Subcutaneous abdominal adipose tissue (tissue), 5 donors: Measurements from ENCODE around the gene OPCML.

ENCODE experiments used
- H3K27ac ChIP-seq: one replicate; pipeline ENCODE4 v1.7.0; 2013; ENCODE audit warnings: low read depth, mild to moderate bottlenecking, inconsistent platforms, low read length, moderate library complexity
- H3K27me3 ChIP-seq, 5 donors: one replicate each; pipeline ENCODE4 v1.7.0; 2013; ENCODE audit warnings: low read length in 5 of 5, inconsistent platforms in 1 of 5; ENCODE audit not compliant: control insufficient read depth in 5 of 5, insufficient read depth in 4 of 5
- H3K36me3 ChIP-seq, 5 donors: one replicate each; pipeline ENCODE4 v1.7.0; 2013; ENCODE audit warnings: low read length in 5 of 5; ENCODE audit not compliant: control insufficient read depth in 5 of 5, insufficient read depth in 5 of 5
- H3K4me1 ChIP-seq, 5 donors: one replicate each; pipeline ENCODE4 v1.7.0; 2013; ENCODE audit warnings: low read length in 5 of 5, mild to moderate bottlenecking in 3 of 5, moderate library complexity in 1 of 5; ENCODE audit not compliant: control insufficient read depth in 5 of 5, insufficient read depth in 5 of 5
- H3K4me3 ChIP-seq, 5 donors: one replicate each; pipeline ENCODE4 v1.7.0; 2013; ENCODE audit warnings: low read length in 5 of 5, low read depth in 1 of 5
- H3K9ac ChIP-seq, 5 donors: one replicate each; pipeline ENCODE4 v1.7.0; 2013; ENCODE audit warnings: low read length in 5 of 5, mild to moderate bottlenecking in 4 of 5, moderate library complexity in 3 of 5
- H3K9me3 ChIP-seq, 5 donors: one replicate each; pipeline ENCODE4 v1.7.0; 2013; ENCODE audit warnings: low read length in 5 of 5; ENCODE audit not compliant: control insufficient read depth in 5 of 5
- donor health status: healthy.
- donor health status: healthy.
- donor health status: healthy.
- donor health status: healthy.
- donor health status: healthy.

The OPCML gene

GRCh38 chr11:132866783-132867545 lies 665.3 kb downstream of the OPCML start:
- Histone ChIP-seq H3K4me3 (no peak overlapping the region), H3K9ac (no peak overlapping the region), H3K36me3 (no peaks in the 10 kb centered on the region), H3K27me3 (no peaks in the 10 kb centered on the region), H3K4me1 (no peaks in the 10 kb centered on the region), H3K27ac (no peak overlapping the region), H3K9me3 (no peaks in the 10 kb centered on the region)

GRCh38 chr11:132865623-132866022 lies 666.7 kb downstream of the OPCML start:
- Histone ChIP-seq H3K4me3 (no peak overlapping the region), H3K4me1 (no peaks in the 10 kb centered on the region), H3K27ac (no peak overlapping the region), H3K27me3 (no peaks in the 10 kb centered on the region), H3K9ac (no peak overlapping the region), H3K9me3 (no peaks in the 10 kb centered on the region), H3K36me3 (no peaks in the 10 kb centered on the region)

GRCh38 chr11:132864811-132865576 lies 667.3 kb downstream of the OPCML start:
- H3K27ac ChIP-seq = no peak overlapping the region
- H3K9ac ChIP-seq = no peak overlapping the region
- no peaks in the 10 kb centered on the region for H3K9me3 ChIP-seq
- H3K4me1 ChIP-seq = no peaks in the 10 kb centered on the region
- H3K27me3 ChIP-seq = no peaks in the 10 kb centered on the region
- no peaks in the 10 kb centered on the region for H3K36me3 ChIP-seq
- no peak overlapping the region for H3K4me3 ChIP-seq

- Histone ChIP-seq H3K27me3 (peaks cover 0 to 3% (median 0%) of the 10 kb centered on the region in 5 donors), H3K27ac (no peak overlapping the region), H3K9ac (no peak overlapping the region), H3K4me3 (no peak overlapping the region), H3K36me3 (no peaks in the 10 kb centered on the region), H3K9me3 (no peaks in the 10 kb centered on the region), H3K4me1 (no peaks in the 10 kb centered on the region)
Measured at GRCh38 chr11:132862933-132863332, 669.4 kb downstream of the OPCML start.

- Histone ChIP-seq H3K4me3 (no peak overlapping the region), H3K36me3 (no peaks in the 10 kb centered on the region), H3K9ac (no peak overlapping the region), H3K9me3 (no peaks in the 10 kb centered on the region), H3K27me3 (peaks cover 0 to 3% (median 0%) of the 10 kb centered on the region in 5 donors), H3K27ac (no peak overlapping the region), H3K4me1 (no peaks in the 10 kb centered on the region)
Measured at GRCh38 chr11:132862137-132862536, 670.2 kb downstream of the OPCML start.

- Histone ChIP-seq H3K36me3 (no peaks in the 10 kb centered on the region), H3K27ac (no peak overlapping the region), H3K9me3 (peaks cover 2 to 7% (median 5%) of the 10 kb centered on the region in 5 donors), H3K9ac (no peak overlapping the region), H3K27me3 (peaks cover 0 to 3% (median 0%) of the 10 kb centered on the region in 5 donors), H3K4me3 (no peak overlapping the region), H3K4me1 (no peaks in the 10 kb centered on the region)
Measured at GRCh38 chr11:132859306-132859705, 673.0 kb downstream of the OPCML start.

- no peak overlapping the region for H3K27ac ChIP-seq
- no peak overlapping the region for H3K4me3 ChIP-seq
- H3K27me3 ChIP-seq = peaks cover 0 to 3% (median 0%) of the 10 kb centered on the region in 5 donors
- no peak overlapping the region for H3K9ac ChIP-seq
- H3K9me3 ChIP-seq = peaks cover 2 to 7% (median 5%) of the 10 kb centered on the region in 5 donors
- no peaks in the 10 kb centered on the region for H3K36me3 ChIP-seq
- H3K4me1 ChIP-seq = no peaks in the 10 kb centered on the region
Measured at GRCh38 chr11:132858223-132858622, 674.1 kb downstream of the OPCML start.

GRCh38 chr11:132856032-132856431 lies 676.3 kb downstream of the OPCML start:
- peaks cover 2 to 7% (median 5%) of the 10 kb centered on the region in 5 donors for H3K9me3 ChIP-seq
- no peak overlapping the region for H3K9ac ChIP-seq
- H3K4me1 ChIP-seq = no peaks in the 10 kb centered on the region
- peaks cover 0 to 3% (median 0%) of the 10 kb centered on the region in 5 donors for H3K27me3 ChIP-seq
- no peaks in the 10 kb centered on the region for H3K36me3 ChIP-seq
- H3K4me3 ChIP-seq = no peak overlapping the region
- H3K27ac ChIP-seq = no peak overlapping the region

GRCh38 chr11:132855516-132855915 lies 676.8 kb downstream of the OPCML start:
- Histone ChIP-seq H3K4me3 (no peak overlapping the region), H3K9me3 (peaks cover 2 to 7% (median 5%) of the 10 kb centered on the region in 5 donors), H3K27me3 (peaks cover 0 to 3% (median 0%) of the 10 kb centered on the region in 5 donors), H3K9ac (no peak overlapping the region), H3K27ac (no peak overlapping the region), H3K4me1 (no peaks in the 10 kb centered on the region), H3K36me3 (no peaks in the 10 kb centered on the region)

GRCh38 chr11:132853886-132854285 lies 678.4 kb downstream of the OPCML start:
- Histone ChIP-seq H3K4me3 (no peak overlapping the region), H3K27me3 (no peaks in the 10 kb centered on the region), H3K4me1 (no peaks in the 10 kb centered on the region), H3K9ac (no peak overlapping the region), H3K27ac (no peak overlapping the region), H3K36me3 (no peaks in the 10 kb centered on the region), H3K9me3 (peaks cover 2 to 7% (median 5%) of the 10 kb centered on the region in 5 donors)
